ENCODE results near the gene FAF1.

Gene FAF1

DNA sequence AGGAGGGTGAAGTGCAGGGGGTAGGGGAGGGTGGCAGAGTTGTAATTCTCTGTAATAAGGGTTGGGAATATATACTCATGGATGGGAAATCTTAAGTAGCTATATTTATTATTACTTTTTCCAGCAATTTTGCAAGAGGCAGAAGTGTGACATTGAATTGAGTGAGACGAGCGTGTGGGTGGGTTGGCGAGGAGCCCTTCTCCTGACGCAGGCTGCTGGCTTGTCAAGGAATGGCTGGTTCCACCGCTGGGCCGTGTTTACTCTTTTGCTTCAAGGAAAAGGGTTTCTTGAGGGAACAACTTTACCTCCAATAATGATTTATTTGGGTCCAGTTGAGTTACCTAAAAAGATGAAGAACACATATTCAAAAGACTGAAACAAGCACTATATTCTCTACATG, 518.9 kb downstream of the FAF1 start:
- Histone ChIP-seq H3K27me3 (ENCODE audit: control insufficient read depth in 2 of 2, insufficient read depth in 2 of 2, low read length in 2 of 2) (no peaks in the 10 kb centered on the region), H3K9me3 (ENCODE audit: control insufficient read depth in 2 of 2, low read length in 2 of 2) (no peaks in the 10 kb centered on the region), H3K27ac (ENCODE audit: low read depth in 2 of 2, low read length in 2 of 2) (no peak overlapping the region), H3K9ac (ENCODE audit: low read depth in 1 of 2, low read length in 2 of 2) (no peak overlapping the region), H3K4me3 (ENCODE audit: low read length in 2 of 2) (no peak overlapping the region), H3K4me1 (ENCODE audit: control insufficient read depth in 2 of 2, insufficient read depth in 2 of 2, low read length in 2 of 2) (no peaks in the 10 kb centered on the region), H3K36me3 (ENCODE audit: control insufficient read depth in 2 of 2, insufficient read depth in 2 of 2, low read length in 2 of 2) (peaks cover 6 to 12% of the 10 kb centered on the region in 2 donors)

- Histone ChIP-seq H3K27ac (ENCODE audit: low read depth in 2 of 2, low read length in 2 of 2) (no peak overlapping the region), H3K4me1 (ENCODE audit: control insufficient read depth in 2 of 2, insufficient read depth in 2 of 2, low read length in 2 of 2) (no peaks in the 10 kb centered on the region), H3K27me3 (ENCODE audit: control insufficient read depth in 2 of 2, insufficient read depth in 2 of 2, low read length in 2 of 2) (no peaks in the 10 kb centered on the region), H3K9ac (ENCODE audit: low read depth in 1 of 2, low read length in 2 of 2) (no peak overlapping the region), H3K36me3 (ENCODE audit: control insufficient read depth in 2 of 2, insufficient read depth in 2 of 2, low read length in 2 of 2) (peaks cover 6 to 12% of the 10 kb centered on the region in 2 donors), H3K9me3 (ENCODE audit: control insufficient read depth in 2 of 2, low read length in 2 of 2) (no peaks in the 10 kb centered on the region), H3K4me3 (ENCODE audit: low read length in 2 of 2) (no peak overlapping the region)
These were observed 521.1 kb downstream of the FAF1 start for GRCh38 chr1:50438945-50439344.

DNA sequence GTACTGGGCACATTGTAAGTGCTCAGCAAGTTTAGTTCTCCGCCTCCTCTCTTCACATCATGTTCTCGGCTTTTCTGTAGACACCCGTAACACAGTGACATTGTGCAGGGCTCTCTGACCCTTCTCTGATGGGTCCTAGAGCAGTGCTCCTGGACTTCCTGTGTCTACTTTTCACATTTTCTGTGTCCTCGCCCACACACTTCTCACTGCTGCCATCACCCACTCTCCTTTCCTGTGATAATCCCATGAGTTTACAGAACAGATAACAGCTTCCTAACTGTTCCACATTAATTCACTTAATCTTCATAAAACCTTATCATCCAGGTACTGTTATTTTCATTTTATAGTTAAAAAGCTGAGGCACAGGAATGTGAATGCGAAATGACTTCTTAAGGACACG, 523.6 kb downstream of the FAF1 start:
- Histone ChIP-seq H3K27ac (ENCODE audit: low read depth in 2 of 2, low read length in 2 of 2) (no peak overlapping the region), H3K4me3 (ENCODE audit: low read length in 2 of 2) (no peak overlapping the region), H3K9me3 (ENCODE audit: control insufficient read depth in 2 of 2, low read length in 2 of 2) (no peaks in the 10 kb centered on the region), H3K36me3 (ENCODE audit: control insufficient read depth in 2 of 2, insufficient read depth in 2 of 2, low read length in 2 of 2) (peaks cover 6 to 12% of the 10 kb centered on the region in 2 donors), H3K27me3 (ENCODE audit: control insufficient read depth in 2 of 2, insufficient read depth in 2 of 2, low read length in 2 of 2) (peaks cover 10 to 13% of the 10 kb centered on the region in 2 donors), H3K9ac (ENCODE audit: low read depth in 1 of 2, low read length in 2 of 2) (no peak overlapping the region), H3K4me1 (ENCODE audit: control insufficient read depth in 2 of 2, insufficient read depth in 2 of 2, low read length in 2 of 2) (no peaks in the 10 kb centered on the region)

- H3K36me3 ChIP-seq (ENCODE audit: control insufficient read depth in 2 of 2, insufficient read depth in 2 of 2, low read length in 2 of 2), result no peaks in the 10 kb centered on the region
- H3K9ac ChIP-seq (ENCODE audit: low read depth in 1 of 2, low read length in 2 of 2), result no peak overlapping the region
- H3K27me3 ChIP-seq (ENCODE audit: control insufficient read depth in 2 of 2, insufficient read depth in 2 of 2, low read length in 2 of 2), result peaks cover 64 to 65% of the 10 kb centered on the region in 2 donors
- no peak overlapping the region for H3K4me3 ChIP-seq (ENCODE audit: low read length in 2 of 2)
- no peaks in the 10 kb centered on the region for H3K9me3 ChIP-seq (ENCODE audit: control insufficient read depth in 2 of 2, low read length in 2 of 2)
- no peaks in the 10 kb centered on the region for H3K4me1 ChIP-seq (ENCODE audit: control insufficient read depth in 2 of 2, insufficient read depth in 2 of 2, low read length in 2 of 2)
- no peak overlapping the region for H3K27ac ChIP-seq (ENCODE audit: low read depth in 2 of 2, low read length in 2 of 2)
These were observed 530.1 kb downstream of the FAF1 start for GRCh38 chr1:50430010-50430405.

- H3K4me1 ChIP-seq (ENCODE audit: control insufficient read depth in 2 of 2, insufficient read depth in 2 of 2, low read length in 2 of 2), result peaks cover 8 to 9% of the 10 kb centered on the region in 2 donors
- no peak overlapping the region for H3K9ac ChIP-seq (ENCODE audit: low read depth in 1 of 2, low read length in 2 of 2)
- H3K27me3 ChIP-seq (ENCODE audit: control insufficient read depth in 2 of 2, insufficient read depth in 2 of 2, low read length in 2 of 2), result peaks cover 82 to 83% of the 10 kb centered on the region in 2 donors
- H3K9me3 ChIP-seq (ENCODE audit: control insufficient read depth in 2 of 2, low read length in 2 of 2), result no peaks in the 10 kb centered on the region
- no peak overlapping the region for H3K4me3 ChIP-seq (ENCODE audit: low read length in 2 of 2)
- no peaks in the 10 kb centered on the region for H3K36me3 ChIP-seq (ENCODE audit: control insufficient read depth in 2 of 2, insufficient read depth in 2 of 2, low read length in 2 of 2)
- no peak overlapping the region for H3K27ac ChIP-seq (ENCODE audit: low read depth in 2 of 2, low read length in 2 of 2)
These were observed 532.0 kb downstream of the FAF1 start for GRCh38 chr1:50427818-50428779.

GRCh38 chr1:50427086-50427817, 532.8 kb downstream of the FAF1 start:
- peaks cover 10 to 15% of the 10 kb centered on the region in 2 donors for H3K4me1 ChIP-seq (ENCODE audit: control insufficient read depth in 2 of 2, insufficient read depth in 2 of 2, low read length in 2 of 2)
- H3K4me3 ChIP-seq (ENCODE audit: low read length in 2 of 2), result no peak overlapping the region
- peaks cover 85 to 88% of the 10 kb centered on the region in 2 donors for H3K27me3 ChIP-seq (ENCODE audit: control insufficient read depth in 2 of 2, insufficient read depth in 2 of 2, low read length in 2 of 2)
- no peaks in the 10 kb centered on the region for H3K9me3 ChIP-seq (ENCODE audit: control insufficient read depth in 2 of 2, low read length in 2 of 2)
- H3K9ac ChIP-seq (ENCODE audit: low read depth in 1 of 2, low read length in 2 of 2), result no peak overlapping the region
- no peaks in the 10 kb centered on the region for H3K36me3 ChIP-seq (ENCODE audit: control insufficient read depth in 2 of 2, insufficient read depth in 2 of 2, low read length in 2 of 2)
- H3K27ac ChIP-seq (ENCODE audit: low read depth in 2 of 2, low read length in 2 of 2), result no peak overlapping the region

DNA sequence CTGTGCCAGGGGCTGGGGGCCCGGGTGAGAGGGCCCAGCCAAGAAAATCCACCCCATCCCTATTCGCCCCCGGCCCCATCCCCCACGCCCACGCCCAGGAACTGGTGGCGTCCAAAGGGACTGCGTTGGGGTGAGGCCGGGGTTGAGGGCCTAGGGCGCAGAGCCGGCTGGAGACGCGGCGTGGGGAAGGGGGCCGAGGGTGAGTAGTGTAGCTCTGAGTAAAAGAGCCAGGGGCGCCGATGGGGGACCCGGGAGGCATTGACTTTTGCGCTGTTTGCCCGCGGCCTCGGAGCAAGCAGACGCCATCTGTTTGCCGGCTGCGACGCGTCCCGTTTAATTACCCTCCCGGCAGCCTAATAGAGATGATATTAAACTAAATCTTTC, 533.4 kb downstream of the FAF1 start:
- Histone ChIP-seq H3K9ac (ENCODE audit: low read depth in 1 of 2, low read length in 2 of 2) (no peak overlapping the region), H3K27ac (ENCODE audit: low read depth in 2 of 2, low read length in 2 of 2) (no peak overlapping the region), H3K27me3 (ENCODE audit: control insufficient read depth in 2 of 2, insufficient read depth in 2 of 2, low read length in 2 of 2) (peaks cover 82 to 88% of the 10 kb centered on the region in 2 donors), H3K4me1 (ENCODE audit: control insufficient read depth in 2 of 2, insufficient read depth in 2 of 2, low read length in 2 of 2) (peaks cover 10 to 15% of the 10 kb centered on the region in 2 donors), H3K36me3 (ENCODE audit: control insufficient read depth in 2 of 2, insufficient read depth in 2 of 2, low read length in 2 of 2) (no peaks in the 10 kb centered on the region), H3K9me3 (ENCODE audit: control insufficient read depth in 2 of 2, low read length in 2 of 2) (no peaks in the 10 kb centered on the region), H3K4me3 (ENCODE audit: low read length in 2 of 2) (no peak overlapping the region)

DNA sequence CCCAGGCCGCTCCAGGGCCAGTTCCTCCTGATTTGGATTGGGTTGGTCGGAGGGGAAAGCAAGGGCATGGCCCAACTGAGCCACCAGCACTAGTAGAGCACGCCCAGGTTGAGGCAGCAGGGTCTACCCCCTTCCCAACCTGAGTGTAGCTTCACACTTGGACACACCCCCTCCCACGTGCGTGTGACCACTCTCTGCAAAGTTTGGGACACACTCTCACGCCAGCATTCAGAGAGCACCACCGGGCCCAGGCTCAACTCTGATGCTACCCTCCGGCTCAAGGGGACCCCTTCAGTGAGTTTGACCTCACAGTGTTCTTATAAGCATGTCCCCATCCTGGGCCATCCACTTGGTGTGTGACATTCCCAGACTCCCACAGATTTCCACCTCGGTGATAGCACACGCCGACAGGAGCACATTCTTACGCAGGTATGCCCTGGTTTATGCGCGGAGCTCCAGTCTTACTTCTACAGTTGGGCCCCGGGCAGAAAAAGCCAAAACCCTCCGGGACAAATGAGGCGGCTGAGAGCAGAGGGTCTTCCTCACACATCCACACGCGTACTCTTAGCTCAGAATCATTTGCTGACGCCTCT, 533.9 kb downstream of the FAF1 start:
- no peak overlapping the region for H3K4me3 ChIP-seq (ENCODE audit: low read length in 2 of 2)
- no peaks in the 10 kb centered on the region for H3K36me3 ChIP-seq (ENCODE audit: control insufficient read depth in 2 of 2, insufficient read depth in 2 of 2, low read length in 2 of 2)
- no peak overlapping the region for H3K27ac ChIP-seq (ENCODE audit: low read depth in 2 of 2, low read length in 2 of 2)
- peaks cover 10 to 15% of the 10 kb centered on the region in 2 donors for H3K4me1 ChIP-seq (ENCODE audit: control insufficient read depth in 2 of 2, insufficient read depth in 2 of 2, low read length in 2 of 2)
- no peak overlapping the region for H3K9ac ChIP-seq (ENCODE audit: low read depth in 1 of 2, low read length in 2 of 2)
- no peaks in the 10 kb centered on the region for H3K9me3 ChIP-seq (ENCODE audit: control insufficient read depth in 2 of 2, low read length in 2 of 2)
- H3K27me3 ChIP-seq (ENCODE audit: control insufficient read depth in 2 of 2, insufficient read depth in 2 of 2, low read length in 2 of 2), result peaks cover 77 to 88% of the 10 kb centered on the region in 2 donors

GRCh38 chr1:50425376-50426107, 534.5 kb downstream of the FAF1 start:
- no peak overlapping the region for H3K9ac ChIP-seq (ENCODE audit: low read depth in 1 of 2, low read length in 2 of 2)
- peaks cover 77 to 90% of the 10 kb centered on the region in 2 donors for H3K27me3 ChIP-seq (ENCODE audit: control insufficient read depth in 2 of 2, insufficient read depth in 2 of 2, low read length in 2 of 2)
- no peaks in the 10 kb centered on the region for H3K9me3 ChIP-seq (ENCODE audit: control insufficient read depth in 2 of 2, low read length in 2 of 2)
- no peaks in the 10 kb centered on the region for H3K36me3 ChIP-seq (ENCODE audit: control insufficient read depth in 2 of 2, insufficient read depth in 2 of 2, low read length in 2 of 2)
- H3K4me3 ChIP-seq (ENCODE audit: low read length in 2 of 2), result no peak overlapping the region
- H3K27ac ChIP-seq (ENCODE audit: low read depth in 2 of 2, low read length in 2 of 2), result no peak overlapping the region
- H3K4me1 ChIP-seq (ENCODE audit: control insufficient read depth in 2 of 2, insufficient read depth in 2 of 2, low read length in 2 of 2), result peaks cover 10 to 16% of the 10 kb centered on the region in 2 donors
